SK-N-MC (cell line): ENCODE measurements around the gene EHBP1.

Source experiments
- DNase-seq: peaks from one replicate; pipeline ENCODE4 v3.0.0-alpha.2; 2011; ENCODE audit warnings: low read depth, low spot score
- H3K27ac ChIP-seq: fragments of 200-600 bp; sonication (generic); 2 replicates; pipeline ENCODE4 v1.5.1; 2016; ENCODE audit warnings: mixed run types
- H3K36me3 ChIP-seq: fragments of 200-600 bp; sonication (generic); 2 replicates; pipeline ENCODE4 v1.6.1; 2017; ENCODE audit warnings: antibody characterized with exemption, low read length, mixed read lengths; ENCODE audit not compliant: insufficient read depth
- H3K4me3 ChIP-seq: fragments of 200-600 bp; sonication (generic); 2 replicates; pipeline ENCODE4 v1.5.1; 2016
- H3K9ac ChIP-seq: fragments of 200-600 bp; sonication (generic); 2 replicates; pipeline ENCODE4 v1.8.0; 2017; ENCODE audit warnings: mixed run types, mixed read lengths; ENCODE audit not compliant: insufficient read length
- H3K9me3 ChIP-seq: fragments of 200-600 bp; sonication (generic); 2 replicates; pipeline ENCODE4 v1.6.1; 2017; ENCODE audit warnings: low read depth, mild to moderate bottlenecking, antibody characterized with exemption, low read length, moderate library complexity, mixed read lengths
- EZH2 ChIP-seq: fragments of 200-600 bp; sonication (generic); IDR thresholded peaks from one replicate; pipeline ENCODE4 v1.6.1; 2017; ENCODE audit warnings: antibody characterized with exemption
- FOXP2 ChIP-seq: optimal IDR thresholded peaks from 2 replicates; pipeline ENCODE3; 2011; ENCODE audit warnings: mild to moderate bottlenecking, moderate library complexity; ENCODE audit not compliant: insufficient read depth; ENCODE audit errors: extremely low read length, control extremely low read depth
- POLR2AphosphoS5 ChIP-seq: IDR thresholded peaks from 2 replicates; pipeline ENCODE4 v1.6.1; 2012; ENCODE audit warnings: mild to moderate bottlenecking, low read depth, low read length, borderline replicate concordance

The EHBP1 gene

GRCh38 chr2:62928015-62928414 is 222.5 kb downstream of the EHBP1 start:
- Histone ChIP-seq H3K36me3 (no peaks in the 10 kb centered on the region; the same call in 1 of the 2 replicates), H3K4me3 (no peak overlapping the region), H3K9me3 (peaks cover 5% of the 10 kb centered on the region; the same call in 1 of the 2 replicates), H3K9ac (no peak overlapping the region), H3K27ac (no peak overlapping the region)
- TF ChIP-seq POLR2AphosphoS5 (no peak), EZH2 (no peak), FOXP2 (no peak)
- DNase-seq, result no peak

- Histone ChIP-seq H3K27ac (no peak overlapping the region), H3K36me3 (no peaks in the 10 kb centered on the region), H3K9me3 (no peaks in the 10 kb centered on the region), H3K9ac (no peak overlapping the region), H3K4me3 (no peak overlapping the region)
- DNase-seq, result no peak
- TF ChIP-seq FOXP2 (no peak), POLR2AphosphoS5 (no peak), EZH2 (no peak)
These were observed 226.0 kb downstream of the EHBP1 start for GRCh38 chr2:62931536-62931935.

GRCh38 chr2:62933398-62933917 is 227.9 kb downstream of the EHBP1 start:
- Histone ChIP-seq H3K27ac (no peak overlapping the region), H3K9me3 (no peaks in the 10 kb centered on the region), H3K36me3 (no peaks in the 10 kb centered on the region), H3K9ac (no peak overlapping the region), H3K4me3 (no peak overlapping the region)
- no peak for TF ChIP-seq POLR2AphosphoS5
- no peak for TF ChIP-seq FOXP2
- TF ChIP-seq EZH2, result no peak
- DNase-seq, result no peak

GRCh38 chr2:62934517-62934916 is 229.0 kb downstream of the EHBP1 start:
- TF ChIP-seq EZH2 (no peak), POLR2AphosphoS5 (no peak), FOXP2 (no peak)

GRCh38 chr2:62938126-62938525 is 232.6 kb downstream of the EHBP1 start:
- no peak for DNase-seq
- no peaks in the 10 kb centered on the region for H3K36me3 ChIP-seq
- H3K9ac ChIP-seq, result no peak overlapping the region
- no peaks in the 10 kb centered on the region for H3K9me3 ChIP-seq
- H3K27ac ChIP-seq, result no peak overlapping the region
- TF ChIP-seq EZH2 (no peak), FOXP2 (no peak), POLR2AphosphoS5 (no peak)
- no peak overlapping the region for H3K4me3 ChIP-seq

More at GRCh38 chr2:62934517-62934916, 229.0 kb downstream of the EHBP1 start:
- Histone ChIP-seq H3K36me3 (no peaks in the 10 kb centered on the region), H3K9me3 (no peaks in the 10 kb centered on the region), H3K4me3 (no peak overlapping the region), H3K27ac (no peak overlapping the region), H3K9ac (no peak overlapping the region)
- no peak for DNase-seq

GRCh38 chr2:62939735-62940491 is 234.4 kb downstream of the EHBP1 start:
- Histone ChIP-seq H3K9me3 (no peaks in the 10 kb centered on the region), H3K4me3 (no peak overlapping the region), H3K9ac (no peak overlapping the region), H3K36me3 (no peaks in the 10 kb centered on the region), H3K27ac (no peak overlapping the region)
- no peak for DNase-seq
- TF ChIP-seq FOXP2 (no peak), POLR2AphosphoS5 (no peak), EZH2 (no peak)

- Histone ChIP-seq H3K36me3 (no peaks in the 10 kb centered on the region), H3K27ac (no peak overlapping the region), H3K9me3 (no peaks in the 10 kb centered on the region), H3K4me3 (no peak overlapping the region), H3K9ac (no peak overlapping the region)
- no peak for DNase-seq
- TF ChIP-seq POLR2AphosphoS5, result no peak
- TF ChIP-seq EZH2, result no peak
These were observed 235.2 kb downstream of the EHBP1 start for GRCh38 chr2:62940697-62941096.

- Histone ChIP-seq H3K9me3 (no peaks in the 10 kb centered on the region), H3K4me3 (no peak overlapping the region), H3K9ac (no peak overlapping the region), H3K27ac (no peak overlapping the region), H3K36me3 (no peaks in the 10 kb centered on the region)
- TF ChIP-seq FOXP2 (no peak), EZH2 (no peak), POLR2AphosphoS5 (no peak)
- no peak for DNase-seq
These were observed 235.9 kb downstream of the EHBP1 start for GRCh38 chr2:62941413-62941812.

GRCh38 chr2:62944362-62944761 is 238.8 kb downstream of the EHBP1 start:
- DNase-seq, result no peak
- Histone ChIP-seq H3K36me3 (no peaks in the 10 kb centered on the region), H3K9me3 (no peaks in the 10 kb centered on the region), H3K27ac (no peak overlapping the region), H3K4me3 (no peak overlapping the region), H3K9ac (no peak overlapping the region)
- TF ChIP-seq POLR2AphosphoS5 (no peak), FOXP2 (no peak), EZH2 (no peak)
